ENCODE results near the gene SCFD2. TPM values are rescaled to one million over a fixed set of nuclear protein-coding genes. Genes with fewer than 3 reads are reported as not detected.

Gene SCFD2
- total and polyA plus RNA-seq, 7 donors, result 3.7 to 16.6 (median 10.7) TPM

GRCh38 chr4:53007024-53007423 is 358.8 kb downstream of the SCFD2 start:
- no peak overlapping the region for H3K27ac ChIP-seq
- H3K4me3 ChIP-seq, result no peak overlapping the region
- H3K9me3 ChIP-seq, result no peaks in the 10 kb centered on the region
- no peaks in the 10 kb centered on the region for H3K36me3 ChIP-seq
- WGBS, 2 donors, result 95% methylated on average over 4 of the region's 4 CpGs
- no peak for DNase-seq
- peaks cover 0 to 33% (median 27%) of the 10 kb centered on the region in 4 donors for H3K4me1 ChIP-seq
- H3K27me3 ChIP-seq, result no peaks in the 10 kb centered on the region
- intact Hi-C loops (cut with DNase I), result no loop called here
- TF ChIP-seq EP300 (IDR thresholded peaks at IDR 0.05) (no peak), POLR2A (IDR thresholded peaks at IDR 0.05) (no peak), POLR2AphosphoS5 (IDR thresholded peaks at IDR 0.05) (no peak)
- TF ChIP-seq, protein P1, sequence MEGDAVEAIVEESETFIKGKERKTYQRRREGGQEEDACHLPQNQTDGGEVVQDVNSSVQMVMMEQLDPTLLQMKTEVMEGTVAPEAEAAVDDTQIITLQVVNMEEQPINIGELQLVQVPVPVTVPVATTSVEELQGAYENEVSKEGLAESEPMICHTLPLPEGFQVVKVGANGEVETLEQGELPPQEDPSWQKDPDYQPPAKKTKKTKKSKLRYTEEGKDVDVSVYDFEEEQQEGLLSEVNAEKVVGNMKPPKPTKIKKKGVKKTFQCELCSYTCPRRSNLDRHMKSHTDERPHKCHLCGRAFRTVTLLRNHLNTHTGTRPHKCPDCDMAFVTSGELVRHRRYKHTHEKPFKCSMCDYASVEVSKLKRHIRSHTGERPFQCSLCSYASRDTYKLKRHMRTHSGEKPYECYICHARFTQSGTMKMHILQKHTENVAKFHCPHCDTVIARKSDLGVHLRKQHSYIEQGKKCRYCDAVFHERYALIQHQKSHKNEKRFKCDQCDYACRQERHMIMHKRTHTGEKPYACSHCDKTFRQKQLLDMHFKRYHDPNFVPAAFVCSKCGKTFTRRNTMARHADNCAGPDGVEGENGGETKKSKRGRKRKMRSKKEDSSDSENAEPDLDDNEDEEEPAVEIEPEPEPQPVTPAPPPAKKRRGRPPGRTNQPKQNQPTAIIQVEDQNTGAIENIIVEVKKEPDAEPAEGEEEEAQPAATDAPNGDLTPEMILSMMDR (IDR thresholded peaks at IDR 0.05), result no peak

DNA sequence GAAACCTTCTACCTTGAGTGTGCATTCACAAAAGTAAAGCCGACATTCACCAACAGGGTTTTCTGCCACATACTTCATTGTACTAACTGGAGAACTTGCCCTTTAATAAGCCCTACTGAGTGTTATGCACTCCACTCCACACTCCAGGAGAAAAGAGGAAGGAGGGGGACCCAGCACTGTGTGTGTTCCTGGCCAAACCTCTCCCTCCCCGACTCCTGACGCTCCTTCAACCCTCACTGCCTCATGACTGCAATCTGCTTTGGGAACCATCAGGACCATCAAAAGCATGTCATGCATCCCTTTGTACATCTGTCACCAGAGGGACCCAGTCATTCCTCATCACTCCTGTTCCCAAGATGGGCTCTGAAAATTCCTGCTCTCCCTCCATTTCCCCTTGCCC is 360.1 kb downstream of the SCFD2 start:
- Histone ChIP-seq H3K4me3 (no peak overlapping the region), H3K36me3 (no peaks in the 10 kb centered on the region)
- 89 to 91% methylated on average over 3 of the region's 3 CpGs for WGBS, 2 donors

DNA sequence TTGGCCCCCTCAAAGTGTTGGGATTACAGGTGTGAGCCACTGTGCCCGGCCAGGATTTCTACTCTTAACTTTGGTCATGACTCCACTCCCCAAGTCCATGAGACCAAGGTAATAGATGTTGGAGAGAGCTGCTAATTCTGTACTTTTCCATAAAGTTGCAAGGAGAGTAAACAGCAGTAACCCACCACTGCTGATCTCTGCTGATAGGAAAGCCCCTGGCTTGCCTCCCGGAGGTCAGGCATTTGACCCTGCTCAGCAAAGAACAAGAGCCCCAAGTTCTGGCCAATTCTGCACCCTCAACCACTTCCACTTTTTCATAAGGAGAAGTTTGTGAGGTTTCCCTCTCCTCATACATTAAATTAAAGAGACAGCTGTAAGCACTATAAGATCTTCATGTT is 360.7 kb downstream of the SCFD2 start:
- 73 to 91% methylated on average over 2 of the region's 2 CpGs for WGBS, 2 donors
- Histone ChIP-seq H3K4me1 (peaks cover 0 to 14% (median 10%) of the 10 kb centered on the region in 4 donors), H3K9me3 (no peaks in the 10 kb centered on the region), H3K27ac (no peak overlapping the region), H3K27me3 (no peaks in the 10 kb centered on the region), H3K4me3 (no peak overlapping the region), H3K36me3 (no peaks in the 10 kb centered on the region)
- intact Hi-C loops (cut with DNase I), result no loop called here
- TF ChIP-seq POLR2AphosphoS5 (IDR thresholded peaks at IDR 0.05) (no peak), POLR2A (IDR thresholded peaks at IDR 0.05) (no peak), EP300 (IDR thresholded peaks at IDR 0.05) (no peak)
- TF ChIP-seq, protein P1 (IDR thresholded peaks at IDR 0.05), result no peak
- no peak for DNase-seq

More for the DNA sequence above, 360.1 kb downstream of the SCFD2 start:
- DNase-seq, result no peak
- H3K27me3 ChIP-seq, result no peaks in the 10 kb centered on the region
- no peak overlapping the region for H3K27ac ChIP-seq
- TF ChIP-seq POLR2AphosphoS5 (IDR thresholded peaks at IDR 0.05), result no peak
- TF ChIP-seq, protein P1 (IDR thresholded peaks at IDR 0.05), result no peak
- no peak for TF ChIP-seq EP300 (IDR thresholded peaks at IDR 0.05)
- no peak for TF ChIP-seq POLR2A (IDR thresholded peaks at IDR 0.05)
- H3K9me3 ChIP-seq, result no peaks in the 10 kb centered on the region
- H3K4me1 ChIP-seq, result peaks cover 0 to 21% (median 15%) of the 10 kb centered on the region in 4 donors
- intact Hi-C loops (cut with DNase I), result no loop called here

- H3K4me1 ChIP-seq, result peaks cover 0 to 9% (median 4%) of the 10 kb centered on the region in 4 donors
- 93 to 96% methylated on average over 10 of the region's 10 CpGs for WGBS, 2 donors
- TF ChIP-seq, protein P1 (IDR thresholded peaks at IDR 0.05), result no peak
- TF ChIP-seq POLR2AphosphoS5 (IDR thresholded peaks at IDR 0.05) (no peak), EP300 (IDR thresholded peaks at IDR 0.05) (no peak), POLR2A (IDR thresholded peaks at IDR 0.05) (no peak)
- no peaks in the 10 kb centered on the region for H3K36me3 ChIP-seq
- no peak for DNase-seq
- intact Hi-C loops (cut with DNase I), result no loop called here
- no peaks in the 10 kb centered on the region for H3K27me3 ChIP-seq
- H3K9me3 ChIP-seq, result no peaks in the 10 kb centered on the region
- H3K27ac ChIP-seq, result no peak overlapping the region
- no peak overlapping the region for H3K4me3 ChIP-seq
Observed at GRCh38 chr4:53004497-53005148, 361.2 kb downstream of the SCFD2 start.

DNA sequence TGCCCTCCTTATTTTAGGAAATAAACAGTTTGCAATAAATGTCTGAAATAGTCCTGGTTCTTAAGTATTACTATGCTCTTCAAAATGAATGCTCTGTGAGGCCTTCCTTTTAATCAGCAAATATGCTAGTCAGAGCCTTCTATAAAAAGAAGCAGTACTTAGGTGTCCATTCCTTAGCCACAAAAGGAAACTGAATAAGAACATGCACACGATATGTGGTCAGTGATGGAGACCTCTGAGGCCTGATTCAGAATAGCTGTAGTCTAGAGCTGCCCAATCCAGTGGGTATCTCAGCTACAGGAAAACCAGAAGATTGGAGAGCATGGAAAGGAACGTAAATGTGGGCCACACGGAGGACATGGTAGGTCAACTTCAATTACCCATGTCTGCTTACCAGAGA is 361.9 kb downstream of the SCFD2 start:
- Histone ChIP-seq H3K9me3 (no peaks in the 10 kb centered on the region), H3K4me3 (no peak overlapping the region), H3K27me3 (no peaks in the 10 kb centered on the region), H3K27ac (no peak overlapping the region), H3K4me1 (peaks cover 0 to 7% (median 0%) of the 10 kb centered on the region in 4 donors), H3K36me3 (no peaks in the 10 kb centered on the region)
- DNase-seq, result no peak
- intact Hi-C loops (cut with DNase I), result no loop called here
- WGBS, 2 donors, result 88 to 95% methylated on average over 3 of the region's 3 CpGs
- TF ChIP-seq, protein P1 (IDR thresholded peaks at IDR 0.05), result no peak
- TF ChIP-seq POLR2AphosphoS5 (IDR thresholded peaks at IDR 0.05) (no peak), EP300 (IDR thresholded peaks at IDR 0.05) (no peak), POLR2A (IDR thresholded peaks at IDR 0.05) (no peak)

All from sigmoid colon (tissue), 7 donors.